HG03280 (cell line): Measurements from ENCODE around the gene SMURF2.

Experiments
- ATAC-seq: cut with Tn5 transposase; IDR thresholded peaks from one replicate; pipeline ENCODE4 v1.9.1; 2021; ENCODE audit warnings: mild to moderate bottlenecking, moderate library complexity; ENCODE audit not compliant: unreplicated experiment

The SMURF2 gene

DNA sequence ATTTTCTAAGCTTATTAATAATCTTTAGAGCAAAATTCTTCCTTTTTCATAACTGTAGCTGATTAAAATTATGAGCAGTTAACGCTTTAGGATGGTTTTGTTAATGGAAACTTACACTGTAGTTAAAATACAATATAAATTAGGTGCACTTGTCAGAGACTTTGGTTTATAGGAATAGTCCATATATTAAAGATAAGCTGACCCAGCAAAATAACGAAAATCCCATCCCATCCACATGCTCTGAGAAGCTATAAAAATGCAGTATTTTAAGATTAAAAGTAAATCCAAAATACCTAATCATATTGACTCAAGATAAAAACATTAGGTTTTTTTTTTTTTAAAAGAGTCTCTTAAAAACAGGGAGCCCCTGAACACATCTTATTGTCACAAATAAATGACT, 117.4 kb downstream of the SMURF2 start:
- no peak for ATAC-seq

DNA sequence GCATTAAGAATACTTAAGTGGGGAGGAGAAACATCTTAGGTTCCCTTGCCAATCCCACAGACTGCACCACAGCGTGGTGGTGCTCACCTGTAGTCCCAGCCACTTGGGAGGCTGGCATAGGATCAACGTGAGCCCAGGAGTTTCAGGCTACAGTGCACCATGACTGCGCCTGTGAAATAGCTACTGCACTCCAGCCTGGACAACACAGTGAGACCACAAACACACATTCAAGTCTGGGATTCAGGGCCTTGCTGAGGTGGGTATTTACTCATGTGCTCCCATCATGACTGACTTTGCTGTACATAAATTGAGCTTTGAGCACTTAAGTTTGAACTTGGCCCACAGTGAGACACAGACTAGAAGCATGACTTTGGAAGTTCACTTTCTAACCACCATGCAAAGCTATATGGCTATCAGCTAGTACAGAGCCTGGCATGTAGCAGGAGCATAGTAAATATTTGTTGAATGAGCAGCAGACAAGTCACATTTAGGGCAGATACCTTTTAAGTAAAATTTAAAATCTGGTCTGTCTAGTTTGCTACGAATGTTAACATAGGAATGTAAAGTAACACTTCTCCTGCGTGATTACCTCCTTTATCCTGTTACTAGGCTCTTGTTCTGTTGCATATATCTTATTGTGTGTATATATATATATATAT, 121.9 kb downstream of the SMURF2 start:
- ATAC-seq = no peak

DNA sequence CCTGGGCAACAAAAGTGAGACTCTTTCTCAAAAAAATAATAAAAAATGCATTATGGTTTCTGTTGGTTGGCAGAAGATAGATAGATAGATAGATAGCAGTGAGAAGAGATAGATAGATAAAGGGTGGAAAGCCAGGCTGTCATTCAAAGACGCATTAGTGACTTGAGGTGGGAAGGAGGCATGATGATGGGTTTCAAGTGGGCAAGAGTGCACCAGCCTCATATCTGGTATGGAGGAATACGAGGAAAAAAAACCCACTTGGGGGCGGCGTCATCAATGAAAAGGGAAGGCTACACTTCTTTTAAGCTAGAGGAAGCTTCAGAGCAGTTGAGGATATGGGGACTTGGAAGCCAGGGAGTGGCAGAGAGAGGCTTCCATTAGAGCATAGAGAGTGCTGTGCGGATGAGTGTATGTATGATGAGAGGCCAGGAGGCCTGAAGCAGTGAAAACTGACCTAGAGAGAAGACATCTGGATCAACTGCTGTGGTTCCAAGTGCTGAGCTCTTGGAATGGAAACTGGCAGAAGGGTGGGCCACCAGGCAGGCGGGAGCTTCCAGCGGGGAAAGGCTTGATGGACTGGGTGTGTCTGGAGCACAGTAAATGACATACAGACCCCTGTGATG, 123.5 kb downstream of the SMURF2 start:
- no peak for ATAC-seq

DNA sequence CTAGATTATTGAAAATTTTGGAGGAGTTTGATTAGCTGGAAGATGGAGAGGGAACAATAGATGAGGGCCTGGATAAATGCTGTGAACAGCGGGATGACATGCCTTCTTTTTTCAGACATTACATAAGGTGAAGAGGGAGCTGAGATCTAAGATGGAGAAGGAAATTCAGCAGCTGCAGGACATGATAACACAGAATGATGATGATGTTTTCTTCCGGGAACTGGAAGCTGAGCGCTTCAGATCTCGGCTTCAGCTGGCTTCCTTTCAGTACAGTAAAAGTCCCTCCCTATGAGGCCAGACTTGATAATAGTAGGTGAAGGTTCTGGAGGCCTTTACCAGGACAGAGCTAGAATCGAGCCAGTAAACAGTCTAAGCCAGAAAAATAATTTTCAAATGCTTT, 124.6 kb downstream of the SMURF2 start:
- ATAC-seq = no peak

DNA sequence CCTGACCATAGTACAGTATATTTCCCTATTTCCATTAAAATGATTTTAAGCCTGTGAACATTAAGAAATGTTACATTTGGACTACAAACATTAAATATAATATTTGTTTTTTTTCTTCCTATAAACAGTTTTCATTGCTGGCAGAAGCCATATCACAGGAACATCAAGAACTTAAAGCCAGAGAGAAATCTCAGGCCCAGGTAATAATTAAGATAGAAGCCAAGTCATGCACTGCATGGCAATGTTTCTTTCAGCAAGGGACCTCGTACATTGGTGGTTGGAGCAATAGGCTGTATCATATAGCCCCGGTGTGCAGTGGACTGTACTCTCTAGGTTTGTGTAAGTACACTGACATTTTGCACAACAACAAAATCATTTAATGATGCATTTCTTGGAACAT, 125.2 kb downstream of the SMURF2 start:
- ATAC-seq = no peak

DNA sequence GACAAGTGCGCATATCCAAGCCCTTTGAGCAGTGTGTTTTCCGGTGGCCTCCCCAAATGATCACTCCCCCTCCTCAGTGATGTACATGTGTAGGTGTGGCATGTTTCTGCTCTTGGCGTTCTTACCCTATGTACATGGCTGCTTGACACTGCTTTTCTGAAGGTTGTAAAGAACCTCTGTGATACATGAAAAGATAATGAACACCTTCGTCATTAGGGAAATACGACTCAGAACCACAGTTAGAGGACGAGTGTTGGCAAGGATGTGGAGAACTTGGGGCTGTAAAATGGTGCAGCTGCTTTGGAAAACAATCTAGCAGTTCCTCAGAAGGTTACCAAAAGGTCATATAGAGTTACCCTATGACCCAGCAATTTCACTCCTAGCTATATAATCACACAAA, 126.8 kb downstream of the SMURF2 start:
- ATAC-seq = no peak

DNA sequence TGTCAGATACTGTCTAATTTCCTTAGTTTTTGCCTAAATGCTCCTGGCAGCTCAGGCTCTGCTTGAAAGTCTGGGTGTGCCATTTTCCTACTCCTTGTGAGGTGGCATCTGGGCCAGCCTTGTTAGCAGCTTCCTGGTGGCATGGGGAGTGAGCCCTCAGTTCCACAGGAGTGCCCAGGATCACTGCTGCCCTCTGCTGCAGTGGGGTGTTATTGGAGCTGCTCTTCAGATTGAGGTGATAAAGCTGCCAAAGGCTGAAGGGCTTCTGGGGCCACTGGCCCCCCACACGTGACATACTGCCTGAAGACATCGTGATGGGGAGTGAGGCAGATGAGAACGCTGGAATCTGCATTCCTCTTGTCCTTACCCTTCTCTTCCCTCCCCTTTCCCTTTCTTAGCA, 127.9 kb downstream of the SMURF2 start:
- no peak for ATAC-seq

DNA sequence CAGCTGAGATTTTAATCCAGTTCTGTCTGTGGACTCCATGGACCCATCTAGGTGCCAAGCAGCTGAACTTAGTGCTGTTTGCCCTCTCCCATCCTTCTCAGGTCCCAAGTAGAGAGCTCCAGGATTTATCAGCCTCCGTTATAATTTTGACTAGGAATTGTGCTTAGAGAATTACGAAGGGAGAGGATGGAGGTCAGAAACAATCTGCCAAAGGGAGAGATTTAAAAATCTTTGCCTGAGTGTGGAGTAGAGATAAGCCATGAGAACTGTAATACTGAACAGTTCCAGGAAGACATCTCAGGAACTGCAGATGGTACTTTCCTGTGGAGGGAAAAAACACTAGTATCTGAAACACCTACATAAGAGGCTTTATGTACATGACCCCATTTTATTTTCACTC, 128.3 kb downstream of the SMURF2 start:
- ATAC-seq = no peak

DNA sequence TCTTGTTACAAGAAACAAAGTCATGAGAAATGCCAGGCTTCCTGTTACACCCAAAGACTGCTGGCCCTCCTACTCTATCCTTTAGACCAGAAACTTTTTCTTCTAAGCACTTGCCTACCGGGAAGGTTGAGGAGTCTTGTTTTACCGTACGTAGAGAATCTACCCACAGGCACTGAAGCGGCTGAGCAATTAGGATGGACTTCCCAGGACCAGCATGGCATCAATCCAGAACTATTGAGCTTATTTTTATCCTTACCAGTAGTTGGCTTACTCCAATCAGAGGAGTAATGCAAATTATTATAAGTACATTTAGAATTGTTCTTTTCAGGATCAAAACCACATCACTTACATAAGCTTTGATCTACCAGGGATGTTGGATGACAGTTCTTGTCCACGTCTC, 129.7 kb downstream of the SMURF2 start:
- no peak for ATAC-seq

DNA sequence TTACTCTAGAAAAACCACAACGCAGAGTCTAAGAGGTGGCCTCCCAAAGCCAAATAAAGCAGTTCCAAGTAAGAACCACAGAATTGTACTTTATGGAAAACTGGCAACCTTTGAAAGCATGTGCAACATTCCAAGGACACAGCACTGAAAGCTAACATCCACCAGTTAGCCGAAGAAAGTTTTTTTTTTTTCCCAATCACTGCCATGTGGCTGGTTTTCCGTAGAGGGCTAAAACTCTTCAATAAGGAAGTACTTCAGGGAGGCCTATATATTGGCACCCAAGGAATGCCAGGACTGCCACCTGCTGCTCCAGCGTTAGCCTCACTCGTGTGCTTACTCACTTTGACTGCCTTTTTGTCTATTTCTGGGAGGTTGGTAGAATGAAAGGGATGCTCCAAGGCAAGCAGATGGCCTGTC, 130.1 kb downstream of the SMURF2 start:
- no peak for ATAC-seq

DNA sequence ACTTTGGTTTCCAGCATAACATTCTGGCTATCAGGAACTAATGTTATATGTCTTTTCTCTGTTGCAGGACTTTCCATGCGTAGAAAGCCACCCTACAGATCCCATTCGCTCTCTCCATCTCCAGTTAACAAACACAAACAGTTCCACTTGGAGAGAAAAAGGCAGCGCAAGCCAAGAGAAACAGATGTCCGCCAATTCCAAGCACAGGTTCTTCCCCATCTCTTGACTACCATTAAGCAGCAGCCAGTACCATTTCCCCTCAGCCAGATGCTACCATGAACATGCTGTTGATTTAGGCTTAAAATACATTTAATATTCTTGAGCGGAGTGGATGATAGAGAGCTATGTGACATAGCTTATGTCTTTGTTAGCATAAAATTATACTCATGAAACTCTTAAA, 132.9 kb downstream of the SMURF2 start:
- ATAC-seq = no peak

DNA sequence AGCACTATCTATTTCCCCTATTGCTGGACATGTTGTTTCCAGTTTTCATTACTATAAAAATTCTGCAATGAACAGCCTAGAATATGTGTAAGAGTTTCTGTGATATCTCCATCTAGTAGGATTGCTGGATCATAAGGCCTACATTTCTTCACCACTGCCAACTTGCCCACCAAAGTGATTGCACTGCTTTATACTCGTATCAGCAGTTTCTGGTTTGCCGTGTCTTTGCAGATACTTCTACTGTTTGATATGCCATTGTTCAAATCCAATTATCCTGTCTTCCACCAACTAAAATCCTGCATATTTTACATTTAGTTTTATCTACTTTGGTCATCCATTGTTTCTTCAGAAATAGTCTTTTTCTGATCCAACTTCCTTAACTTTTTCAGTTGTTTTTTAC, 134.2 kb downstream of the SMURF2 start:
- no peak for ATAC-seq

DNA sequence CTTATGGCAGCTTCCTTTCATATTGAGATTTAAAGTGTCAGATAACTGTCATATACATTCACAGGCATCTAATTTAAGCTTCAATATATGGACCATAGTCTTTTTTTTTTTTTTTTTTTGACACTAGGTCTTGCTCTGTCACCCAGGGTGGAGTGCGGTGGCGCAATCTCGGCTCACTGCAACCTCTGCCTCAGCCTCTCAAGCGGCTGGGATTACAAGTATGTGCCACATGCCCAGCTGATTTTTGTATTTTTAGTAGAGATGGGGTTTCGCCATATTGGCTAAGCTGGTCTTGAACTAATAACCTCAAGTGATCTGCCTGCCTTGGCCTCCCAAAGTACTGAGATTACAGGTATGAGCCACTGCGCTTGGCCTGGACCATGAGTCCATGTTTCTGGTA, 141.7 kb downstream of the SMURF2 start:
- no peak for ATAC-seq

DNA sequence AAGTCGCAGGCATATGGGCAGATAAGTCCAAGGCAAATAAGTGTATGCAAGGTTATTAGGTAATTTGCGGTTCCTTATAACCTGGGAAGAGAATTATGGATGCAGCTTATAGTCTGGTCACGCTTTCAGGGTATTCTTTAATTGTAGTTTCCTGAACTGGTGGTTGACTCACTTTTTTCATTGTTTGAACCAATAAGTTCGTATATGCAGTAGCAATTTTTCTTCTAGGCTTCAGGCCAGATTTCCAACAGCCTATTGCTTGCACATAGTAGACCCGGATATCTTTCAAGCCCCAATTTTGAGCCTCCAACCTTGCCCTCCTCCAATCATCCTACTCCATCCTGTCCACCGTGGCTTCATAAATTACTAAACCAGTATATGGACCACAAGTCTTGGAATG, 142.5 kb downstream of the SMURF2 start:
- ATAC-seq = no peak

DNA sequence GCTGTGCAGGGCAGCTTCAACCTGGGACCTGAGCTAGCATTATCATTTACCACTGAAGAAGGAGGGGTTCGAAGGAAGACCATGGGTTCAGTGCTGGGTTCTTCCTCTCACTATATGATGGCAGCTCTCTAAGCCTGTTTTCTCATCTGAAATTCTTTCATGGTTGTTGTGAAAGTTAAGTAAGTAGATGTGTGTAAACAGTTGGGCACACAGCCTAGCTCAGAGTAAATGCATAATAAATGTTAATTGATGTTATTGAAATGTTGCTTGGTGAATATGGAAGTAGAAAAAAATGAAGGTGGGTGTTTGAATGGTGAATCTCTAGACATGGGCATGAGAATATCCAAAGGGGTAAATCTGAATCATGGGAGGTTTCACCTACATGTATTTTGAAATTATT, 146.3 kb downstream of the SMURF2 start:
- no peak for ATAC-seq

DNA sequence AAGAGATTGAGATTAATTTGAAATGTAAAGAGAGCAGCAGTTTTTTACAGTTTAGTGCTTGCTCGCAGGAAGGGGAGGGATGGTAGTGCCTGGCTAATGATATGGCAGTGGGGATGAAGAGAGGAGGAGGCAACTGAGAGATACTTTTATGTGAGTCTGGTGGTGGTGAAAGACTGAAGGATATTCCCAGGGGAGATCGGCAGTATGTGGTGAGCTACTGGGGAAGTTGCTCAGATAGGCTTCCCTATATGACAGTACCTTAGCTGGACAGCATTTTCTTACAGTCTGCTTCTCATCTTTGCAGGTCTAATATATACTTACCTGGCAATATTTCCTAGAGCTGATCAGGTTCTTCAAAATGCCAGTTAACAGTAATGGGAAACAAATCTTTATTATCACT, 146.7 kb downstream of the SMURF2 start:
- ATAC-seq = no peak

DNA sequence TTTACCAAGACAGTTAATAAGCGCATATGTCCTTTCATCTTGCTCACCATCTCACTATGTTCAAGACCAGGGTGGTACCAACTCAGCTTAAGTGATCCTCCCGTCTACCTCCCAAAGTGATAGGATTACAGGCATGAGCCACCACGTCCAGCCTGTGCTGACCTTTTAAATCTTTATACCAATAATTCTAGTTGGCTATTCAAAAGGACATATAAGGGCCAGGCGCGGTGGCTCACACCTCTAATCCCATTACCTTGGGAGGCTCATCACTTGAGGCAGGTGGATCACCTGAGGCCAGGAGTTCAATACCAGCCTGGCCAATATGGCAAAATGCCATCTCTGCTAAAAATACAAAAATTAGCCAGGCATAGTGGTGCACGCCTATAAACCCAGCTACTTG, 152.9 kb downstream of the SMURF2 start:
- ATAC-seq = no peak

DNA sequence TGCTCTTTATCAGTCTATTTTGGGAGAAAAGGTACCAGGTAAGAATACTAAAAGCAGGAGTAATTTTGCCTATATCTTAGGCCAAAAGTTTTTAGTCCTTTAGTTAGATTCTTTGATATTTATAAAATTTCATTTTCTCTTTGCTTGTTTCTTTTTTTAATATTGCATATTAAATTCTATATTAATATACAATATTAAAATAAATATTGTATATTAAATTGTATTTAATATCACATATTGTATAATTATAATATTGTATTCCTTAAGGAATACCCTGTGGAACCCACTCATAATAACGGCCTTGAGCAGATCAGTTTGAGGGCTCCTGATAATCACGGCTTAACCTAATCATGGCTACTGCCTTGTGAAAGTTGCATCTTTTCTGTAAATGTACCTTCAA, 153.4 kb downstream of the SMURF2 start:
- ATAC-seq = no peak

DNA sequence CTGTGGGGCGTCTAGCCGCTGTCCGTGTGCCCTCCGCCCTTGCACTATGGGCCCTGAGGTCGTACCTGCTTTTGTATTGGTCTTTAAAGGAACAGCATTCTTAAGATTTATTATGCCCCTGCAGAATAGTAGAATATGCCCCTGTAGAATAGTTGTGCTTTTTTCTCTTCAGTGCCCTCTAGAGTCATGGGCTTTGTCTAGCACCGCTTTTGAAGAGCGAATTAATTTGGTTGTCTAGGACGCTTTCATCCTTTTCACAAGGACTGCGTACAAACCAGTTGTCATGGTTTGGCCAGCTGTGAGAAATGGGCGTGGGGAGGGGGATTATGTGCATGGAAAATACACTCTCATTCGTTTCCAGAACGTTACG, 154.7 kb downstream of the SMURF2 start:
- ATAC-seq = peak; percentile 12

DNA sequence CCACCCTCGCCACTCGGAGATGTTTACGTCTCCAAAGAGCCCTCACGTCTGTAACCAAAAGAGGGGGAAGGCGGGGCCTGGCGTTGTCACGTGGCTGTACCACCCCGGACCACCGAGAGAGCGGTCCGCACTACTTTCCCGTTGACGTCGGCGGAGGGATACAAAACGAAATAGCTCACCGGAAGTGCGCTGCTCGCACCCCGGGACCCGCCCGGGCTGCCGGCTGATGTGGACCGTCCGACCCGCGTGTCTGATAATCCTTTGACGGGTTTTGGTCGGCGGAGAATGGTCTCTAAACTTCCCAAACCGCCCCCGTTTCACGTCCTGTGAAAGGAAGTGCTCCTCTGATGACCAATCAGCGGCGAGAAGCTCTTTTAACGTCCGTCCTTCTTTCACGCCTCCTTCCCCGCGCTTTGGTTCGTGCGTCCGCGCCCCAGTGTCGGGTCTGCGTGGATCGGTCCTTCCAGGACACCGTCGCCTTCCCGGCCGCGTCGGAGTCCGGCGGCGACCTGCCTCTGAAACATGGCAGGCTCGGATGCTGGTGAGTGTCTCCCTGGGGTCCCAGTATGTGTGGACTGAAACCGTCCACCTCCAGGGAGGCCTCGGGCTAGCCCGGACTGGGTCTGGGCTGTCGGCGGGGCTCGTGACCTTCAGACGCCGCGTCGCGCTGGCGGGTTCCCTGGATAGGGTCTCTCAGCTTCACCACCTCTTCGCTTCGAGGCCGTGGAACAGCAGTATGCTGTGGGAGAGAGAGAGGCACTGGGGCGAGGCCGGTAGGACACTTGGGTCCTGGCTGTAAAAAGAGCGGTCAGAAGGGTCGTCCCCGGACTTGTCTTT, 155.3 kb downstream of the SMURF2 start, which contains the start of gene CEP95:
CEP95 (plus strand) TSS at position 402 of the 837 bp plus-strand sequence; CDS start at position 523, 121 bp downstream.
- peak; percentile 57 for ATAC-seq

DNA sequence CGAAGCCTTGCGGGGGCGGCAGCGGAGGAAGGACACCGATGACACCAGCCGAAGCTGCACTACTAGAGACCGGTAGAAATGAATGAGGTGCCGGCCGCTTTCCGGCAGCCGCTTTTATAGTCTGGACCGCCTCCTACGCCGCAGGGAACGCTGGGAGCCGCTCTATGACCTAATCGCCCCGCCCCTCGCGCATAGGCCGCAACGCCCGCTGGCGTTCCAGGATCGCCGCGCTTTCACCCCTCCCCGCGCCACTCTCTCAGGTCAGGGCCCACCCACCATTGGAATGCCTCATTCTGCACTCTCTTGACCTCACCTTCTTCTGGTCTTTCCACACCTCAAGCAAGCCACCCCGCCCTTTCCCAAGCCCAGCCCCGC, 155.9 kb downstream of the SMURF2 start, which contains the start of gene DDX5:
DDX5 (minus strand) TSS at position 89 of the 375 bp plus-strand sequence. CDS start 170 bp downstream, outside the sequence.
- ATAC-seq = peak; percentile 53
